Stimulated activated CD4-positive, alpha-beta T cell treated with anti-CD3 and anti-CD28 coated beads, TNF-alpha, amount 100 ng/mL, for 48 hours (primary cell): ENCODE measurements around the gene SKAP1.
"Not testable (repeated sequence)": the region's sequence is repeated elsewhere in the genome, so short reads cannot be mapped to it uniquely, and the experiment has no call there.

Source experiments
- DNase-seq, 3 donors: peaks; one replicate each; pipeline ENCODE4 v3.0.0-alpha.2; 2020; ENCODE audit warnings: low read depth in 3 of 3

SKAP1 gene

DNA sequence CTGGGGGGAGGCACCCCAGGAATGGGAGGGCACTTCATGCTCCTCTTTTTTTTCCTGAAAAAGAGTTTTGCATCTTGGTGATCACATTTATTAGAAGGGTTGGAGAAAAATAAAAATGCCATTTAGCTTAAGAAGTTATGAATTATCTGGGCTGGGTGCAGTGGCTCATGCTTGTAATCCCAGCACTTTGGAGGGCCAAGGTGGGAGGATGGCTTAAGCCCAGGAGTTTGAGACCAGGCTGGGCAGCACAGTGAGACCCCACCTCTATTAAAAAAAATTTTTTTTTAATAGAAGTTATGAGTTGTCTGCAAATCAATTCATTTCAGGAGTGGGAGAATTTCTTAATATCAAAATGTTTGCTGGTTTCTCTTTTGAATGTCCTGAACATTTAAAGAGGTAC lies 219.0 kb downstream of the SKAP1 start:
- no peak for DNase-seq

DNA sequence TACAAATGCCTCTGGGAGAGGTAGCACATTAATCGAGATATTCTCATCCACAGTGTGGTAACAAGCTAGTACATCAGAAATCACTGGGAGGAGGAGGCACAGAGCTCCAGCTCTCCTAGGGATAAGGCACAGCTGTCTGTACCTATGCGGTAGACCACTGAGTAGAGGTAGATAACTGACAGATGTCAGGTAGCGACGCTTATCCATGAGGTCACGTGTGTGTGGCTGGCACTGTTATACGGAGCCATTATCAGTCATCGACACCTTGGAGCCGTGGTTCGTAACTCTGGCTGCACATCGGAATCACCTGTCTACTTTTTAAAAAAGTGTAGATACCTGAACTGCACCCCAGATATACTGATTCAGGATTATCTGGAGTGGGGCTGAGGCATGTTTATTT lies 220.0 kb downstream of the SKAP1 start:
- DNase-seq: no peak

DNA sequence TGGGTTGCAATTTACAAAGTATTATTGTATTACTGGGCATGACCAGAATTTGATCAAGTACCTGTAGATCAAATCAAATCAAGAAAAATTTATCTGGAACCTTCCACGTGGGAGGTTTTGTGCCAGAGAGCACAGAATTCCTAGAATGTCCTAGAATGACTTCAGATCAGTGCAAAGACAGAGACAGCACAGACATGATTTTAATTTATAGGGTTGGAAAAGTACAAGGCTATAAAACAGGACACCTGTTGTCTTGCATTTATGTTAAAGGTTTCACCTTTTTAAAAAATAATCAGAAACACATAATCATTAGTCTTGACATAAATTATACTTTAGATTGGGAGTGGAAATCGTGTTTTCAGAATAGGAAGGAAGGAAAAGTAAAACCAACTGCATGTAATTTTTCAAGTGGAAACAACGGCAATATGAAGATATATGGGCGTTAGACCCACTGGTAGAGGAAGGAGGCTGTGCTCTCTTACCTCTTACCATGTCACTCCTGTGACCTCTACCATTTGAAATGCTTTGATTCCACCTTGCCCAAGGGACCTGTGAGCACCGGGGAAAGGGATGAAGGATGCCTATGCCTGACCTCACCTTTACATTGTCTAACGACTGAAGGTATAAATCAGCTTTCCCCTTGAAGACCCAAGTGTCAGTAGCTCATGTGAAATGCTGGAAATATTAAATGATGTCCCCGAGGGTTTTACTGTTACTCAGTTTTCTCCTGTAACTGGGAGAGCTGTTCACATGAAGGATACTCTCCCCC lies 222.1 kb downstream of the SKAP1 start:
- DNase-seq: no peak

DNA sequence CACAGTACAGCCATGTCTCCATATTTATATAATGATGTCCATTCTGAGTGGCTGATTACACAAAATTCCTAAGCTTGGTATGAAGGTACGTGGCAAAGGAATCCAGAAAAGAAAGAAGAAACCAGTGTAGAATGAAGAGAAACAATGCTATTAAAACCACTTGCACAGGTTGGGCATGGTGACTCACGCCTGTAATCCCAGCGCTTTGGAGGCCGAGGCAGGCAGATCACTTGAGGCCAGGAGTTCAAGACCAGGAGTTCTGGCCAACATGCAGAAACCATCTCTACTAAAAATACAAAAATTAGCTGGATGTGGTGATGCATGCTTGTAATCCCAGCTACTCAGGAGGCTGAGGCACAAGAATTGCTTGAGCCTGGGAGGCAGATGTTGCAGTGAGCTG lies 223.0 kb downstream of the SKAP1 start:
- not testable (repeated sequence) for DNase-seq

DNA sequence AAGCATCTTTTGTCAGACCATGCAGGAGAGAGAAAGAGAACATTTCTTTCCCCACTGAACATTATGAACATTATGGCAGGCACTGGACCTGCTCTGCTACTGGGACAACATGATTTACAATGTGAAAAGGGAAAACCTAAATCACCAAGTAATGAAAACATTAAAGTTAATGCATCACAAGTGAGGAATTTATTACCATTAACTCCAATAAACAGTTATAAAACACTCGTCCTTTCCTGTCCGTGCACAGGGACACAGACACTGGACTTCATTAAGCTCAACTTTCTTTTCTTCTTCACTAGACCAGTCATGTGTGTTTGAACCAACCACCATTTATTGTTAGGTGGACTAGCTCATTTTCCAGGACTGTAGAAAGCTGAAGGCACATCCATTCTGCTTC lies 227.1 kb downstream of the SKAP1 start:
- DNase-seq: no peak

DNA sequence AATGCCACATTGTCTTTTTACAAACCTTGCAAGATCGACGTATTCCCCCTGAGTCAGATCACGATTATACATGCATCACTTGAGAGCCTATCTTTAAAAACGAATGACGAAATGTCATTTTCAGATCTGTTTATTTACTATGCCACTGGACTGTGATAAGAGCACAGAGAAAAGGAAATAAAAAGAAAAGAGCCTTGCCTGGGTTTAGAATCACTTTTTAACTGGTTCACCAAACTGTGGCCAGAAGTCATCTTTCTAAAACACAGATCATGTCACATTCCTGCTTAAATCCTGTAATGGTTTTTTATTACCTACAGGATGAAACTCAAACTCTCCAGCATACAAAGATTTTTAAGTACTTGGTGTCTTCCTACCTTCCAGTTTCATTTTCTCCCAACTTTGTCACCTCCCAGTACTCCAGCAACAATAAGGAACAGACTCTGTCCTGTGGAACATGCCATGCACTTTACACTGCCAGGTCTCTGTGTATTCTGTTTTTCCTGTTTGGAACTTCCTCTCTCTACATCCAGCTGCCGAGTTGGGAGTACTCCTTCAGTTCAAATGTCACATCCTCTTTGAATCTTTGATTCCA lies 231.0 kb downstream of the SKAP1 start:
- DNase-seq: no peak

DNA sequence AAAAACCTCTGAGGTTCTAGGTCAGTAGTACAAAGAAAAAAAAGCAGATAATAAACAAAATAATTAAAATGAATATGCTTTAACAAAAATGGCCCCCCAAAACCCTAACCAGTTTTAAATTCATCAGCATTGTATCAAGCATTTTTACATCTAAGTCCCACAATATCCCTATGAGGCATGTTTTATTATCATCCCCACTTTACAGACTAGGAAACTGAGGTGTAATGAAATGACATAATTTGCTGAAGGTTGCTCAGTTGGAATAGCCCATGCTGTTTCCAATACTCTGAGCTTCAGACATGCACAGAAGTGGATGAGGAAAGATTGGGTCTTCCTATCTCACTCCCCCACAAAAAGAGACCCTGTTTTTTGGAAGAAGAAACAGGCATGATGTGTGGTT lies 234.1 kb downstream of the SKAP1 start:
- no peak for DNase-seq

DNA sequence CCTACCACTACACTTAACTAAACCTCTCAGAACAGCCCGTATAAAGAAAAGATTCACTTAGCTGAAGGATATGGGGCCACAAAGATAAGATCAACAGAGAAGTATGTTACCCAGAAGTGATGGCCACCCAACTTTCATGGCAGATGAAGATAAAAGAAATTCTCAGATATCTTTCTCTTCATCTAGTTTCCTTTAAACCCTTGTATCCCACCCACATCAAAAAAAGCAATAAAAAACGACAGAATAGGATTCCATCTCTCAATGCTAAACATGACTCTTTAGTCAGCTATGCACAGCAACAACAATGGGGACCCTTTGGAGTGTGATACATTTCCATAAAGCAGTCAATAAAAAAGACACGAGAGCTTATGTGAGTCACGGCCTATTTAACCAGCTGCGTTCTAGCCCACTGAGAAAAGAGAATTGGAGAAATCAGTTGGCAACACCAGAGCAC lies 235.9 kb downstream of the SKAP1 start:
- no peak for DNase-seq

DNA sequence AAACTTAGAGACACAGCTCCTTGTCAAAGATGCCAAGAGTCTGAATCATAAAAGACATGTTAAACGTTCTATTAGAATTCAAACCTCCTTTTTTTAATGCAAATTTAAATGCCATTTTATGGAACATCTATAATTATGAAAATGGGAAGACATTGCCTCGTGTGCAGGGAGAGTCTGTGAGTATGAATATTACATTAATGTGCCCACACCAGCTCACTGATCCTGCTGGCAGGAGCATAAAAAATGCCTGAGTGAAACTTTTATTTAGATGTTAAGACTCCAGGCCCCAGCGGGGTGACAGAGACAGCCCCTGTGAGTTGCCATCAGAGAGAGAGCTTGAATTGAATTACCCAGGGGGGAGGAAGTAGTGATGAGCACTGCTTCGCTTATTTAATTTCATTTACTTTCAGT lies 237.7 kb downstream of the SKAP1 start:
- no peak for DNase-seq

DNA sequence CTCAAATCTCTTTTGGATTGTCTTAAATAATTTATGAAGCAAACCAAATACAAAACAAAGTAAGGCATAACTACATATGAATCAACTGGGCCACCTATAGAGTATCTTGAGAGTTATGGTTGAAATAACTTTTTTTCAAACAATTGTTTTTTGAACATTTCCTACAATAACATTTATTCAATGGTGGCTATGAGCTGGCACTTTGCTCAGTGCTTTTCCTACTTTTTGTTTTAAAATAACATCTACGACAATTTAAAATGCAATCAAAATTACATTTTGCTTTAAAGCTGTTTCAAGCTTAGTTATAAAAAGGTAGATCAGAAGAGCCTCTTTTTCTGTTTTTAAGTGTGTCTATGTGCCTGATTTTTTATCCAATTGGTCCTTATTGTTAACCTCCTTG lies 238.7 kb downstream of the SKAP1 start:
- no peak for DNase-seq

DNA sequence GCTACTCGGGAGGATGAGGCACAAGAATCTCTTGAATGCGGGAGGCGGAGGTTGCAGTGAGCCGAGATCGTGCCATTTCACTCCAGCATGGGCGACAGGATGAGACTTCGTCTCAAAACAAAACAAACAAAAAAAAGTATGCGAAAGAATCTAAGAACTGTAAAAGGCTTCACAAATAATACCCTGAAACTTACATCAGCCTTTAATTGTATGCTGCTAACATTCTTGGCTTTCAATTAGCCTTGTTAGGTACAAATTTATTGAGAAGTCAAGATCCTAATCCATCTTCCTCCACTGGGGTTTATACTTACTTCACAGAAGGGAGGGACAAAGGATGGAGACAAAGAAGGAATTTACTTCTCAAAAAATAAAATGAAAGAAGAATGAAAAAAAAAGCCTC lies 239.1 kb downstream of the SKAP1 start:
- no peak for DNase-seq

DNA sequence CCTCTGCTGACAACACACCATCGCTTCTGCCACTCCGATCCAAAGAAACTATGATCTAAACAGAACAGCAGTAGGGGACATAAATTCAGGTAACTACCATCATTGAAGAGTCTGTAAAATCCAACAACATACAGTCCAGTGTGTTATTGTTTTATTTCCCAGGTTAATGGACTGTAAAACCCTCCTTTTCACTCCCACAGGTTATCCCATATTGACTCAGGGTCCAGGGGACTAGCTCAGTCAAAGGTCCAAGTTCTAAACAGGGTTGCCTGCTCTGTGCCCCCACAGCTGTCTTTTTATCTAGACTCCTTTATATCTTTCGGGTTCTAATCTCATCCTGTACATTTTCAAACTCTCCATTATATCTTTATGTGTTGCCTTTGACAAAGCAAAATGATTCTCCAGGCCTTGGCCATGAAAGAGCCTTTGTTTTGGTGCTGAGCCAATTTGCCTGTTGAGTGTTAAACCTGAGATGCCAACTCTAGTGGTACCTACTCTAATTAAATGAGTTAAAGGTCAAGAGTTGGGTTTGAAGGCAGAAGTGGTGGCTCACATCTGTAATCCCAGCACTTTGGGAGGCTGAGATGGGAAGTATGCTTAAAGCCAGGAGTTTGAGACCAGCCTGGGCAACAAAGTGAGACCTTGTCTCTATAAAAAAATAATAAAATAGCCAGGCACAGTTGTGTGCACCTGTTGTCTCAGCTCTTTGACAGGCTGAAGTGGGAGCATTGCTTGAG lies 242.0 kb downstream of the SKAP1 start:
- DNase-seq: no peak

DNA sequence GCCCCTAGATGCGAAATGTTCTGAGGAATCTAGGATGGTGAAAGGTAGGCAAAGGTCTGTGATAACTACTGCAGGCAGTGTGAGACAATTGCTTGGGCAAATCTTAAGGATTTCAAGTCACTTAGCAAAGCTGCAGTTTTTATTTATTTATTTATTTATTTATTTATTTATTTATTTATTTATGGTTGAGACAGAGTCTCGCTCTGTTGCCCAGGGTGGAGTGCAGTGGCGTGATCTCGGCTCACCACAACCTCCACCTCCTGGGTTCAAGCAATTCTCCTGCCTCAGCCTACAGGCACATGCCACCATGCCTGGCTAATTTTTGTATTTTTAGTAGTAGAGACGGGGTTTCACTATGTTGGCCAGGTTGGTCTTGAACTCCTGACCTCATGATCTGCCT lies 243.7 kb downstream of the SKAP1 start:
- DNase-seq: not testable (repeated sequence)

DNA sequence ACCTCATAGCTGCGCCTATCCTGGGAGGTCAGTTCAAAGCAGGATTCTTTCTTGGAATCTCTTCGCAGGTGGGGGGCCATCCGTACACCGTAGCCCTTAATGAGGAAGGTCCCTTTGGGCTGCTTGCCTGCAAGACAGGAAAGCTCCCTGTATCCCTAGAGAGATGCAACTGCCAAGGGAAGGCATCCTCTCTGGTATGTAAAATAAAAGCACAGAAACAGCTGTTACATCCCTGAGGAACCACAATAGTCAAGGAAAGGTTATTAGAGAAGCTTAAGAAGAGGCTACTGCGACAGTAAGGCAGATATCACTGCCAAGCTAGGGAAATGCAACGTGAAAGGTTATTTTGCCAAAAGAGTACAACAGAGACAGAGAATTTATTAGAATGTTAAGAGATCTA lies 245.3 kb downstream of the SKAP1 start:
- no peak for DNase-seq

DNA sequence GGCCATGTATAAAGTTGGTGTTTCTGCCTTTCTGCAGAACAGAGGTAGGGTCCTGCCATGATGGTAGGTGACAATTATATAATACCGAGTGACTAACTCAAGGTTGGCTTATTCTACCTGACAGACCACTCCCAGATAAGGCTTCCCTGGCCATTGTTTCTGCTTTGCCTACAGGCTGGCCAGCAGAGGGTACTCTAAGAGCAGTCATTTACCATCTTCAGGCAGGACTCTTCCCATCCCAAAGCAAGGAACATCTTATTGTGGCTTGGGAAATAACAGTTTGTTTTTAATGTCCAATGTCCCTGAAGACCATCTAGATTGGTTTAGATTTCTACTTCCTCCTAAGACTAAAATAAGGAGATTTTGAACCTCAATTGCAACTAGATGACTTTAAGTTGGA lies 248.4 kb downstream of the SKAP1 start:
- DNase-seq: no peak

DNA sequence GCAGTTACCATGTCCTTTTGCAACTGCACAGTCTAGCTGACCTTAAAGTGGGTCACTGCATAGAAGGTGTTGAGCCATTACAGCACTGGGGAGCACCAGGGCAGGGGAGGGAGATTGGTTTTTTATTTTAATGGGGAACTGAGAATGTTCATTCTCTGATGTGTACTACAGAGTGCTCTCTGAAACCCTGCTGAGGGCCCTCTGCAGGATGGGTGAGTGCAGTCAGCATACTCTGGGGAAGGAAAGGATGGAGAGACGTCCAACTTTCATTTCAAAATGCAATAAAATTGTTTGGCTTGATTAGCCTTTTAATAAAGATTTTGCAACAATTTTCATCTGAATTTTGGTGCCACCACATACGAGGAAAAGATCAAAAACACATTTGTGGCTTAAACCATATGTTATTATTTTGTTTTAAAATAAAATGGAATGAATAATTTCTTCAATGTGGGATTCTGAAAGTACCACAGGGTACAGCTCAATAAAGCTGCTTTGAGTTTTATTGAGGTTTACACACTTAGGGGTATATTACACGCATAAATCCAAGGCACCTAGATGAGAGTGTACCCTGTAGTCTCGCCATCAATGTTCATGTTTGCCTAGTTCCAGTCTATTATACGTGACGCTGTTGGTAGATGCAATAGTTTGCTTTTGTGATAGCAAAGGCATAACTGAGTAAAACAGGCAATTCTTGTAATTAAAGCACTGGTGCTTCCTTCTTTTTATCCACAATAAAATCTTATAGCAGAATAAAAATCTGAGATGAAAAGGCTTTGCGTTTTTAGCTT lies 249.0 kb downstream of the SKAP1 start:
- DNase-seq: no peak

DNA sequence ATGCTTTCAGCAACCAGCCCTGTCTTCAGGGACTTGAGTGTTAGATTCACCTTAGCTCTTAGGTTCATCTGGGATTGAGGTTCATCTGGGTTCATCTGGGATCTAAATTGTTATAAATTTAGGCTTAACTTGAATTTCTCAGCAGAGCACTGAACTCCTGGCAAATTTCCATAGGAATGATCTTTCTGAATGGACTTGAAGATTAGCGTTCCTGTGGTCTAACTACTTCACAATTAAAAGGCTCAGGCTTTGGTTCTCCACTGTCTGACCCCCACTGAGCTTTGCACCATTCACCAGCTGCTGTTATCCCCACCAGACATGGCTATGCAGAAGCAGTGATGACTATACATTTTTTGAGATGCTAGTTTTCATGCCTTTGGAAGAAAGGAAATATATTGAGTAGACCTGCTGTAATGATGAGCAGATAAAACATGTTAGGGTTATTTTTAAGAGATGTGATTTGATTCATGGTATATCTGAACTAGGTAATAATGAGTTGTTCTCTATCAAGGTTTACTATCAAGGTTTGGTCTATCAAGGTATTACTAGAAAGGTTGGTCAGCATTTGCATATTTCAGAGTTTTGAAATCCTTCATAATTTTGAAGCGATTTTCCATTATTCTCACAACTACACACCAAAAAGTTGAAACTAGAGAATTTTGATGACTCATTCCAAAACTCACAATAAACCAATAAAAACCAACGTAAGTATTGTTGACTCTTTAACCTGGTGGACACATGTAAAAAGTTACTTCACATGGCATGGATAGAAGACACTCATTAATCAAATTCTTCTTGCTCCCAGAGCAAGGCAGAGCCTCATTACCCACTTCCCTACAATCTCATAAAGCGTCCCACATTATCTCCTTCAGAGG lies 250.7 kb downstream of the SKAP1 start:
- no peak for DNase-seq

DNA sequence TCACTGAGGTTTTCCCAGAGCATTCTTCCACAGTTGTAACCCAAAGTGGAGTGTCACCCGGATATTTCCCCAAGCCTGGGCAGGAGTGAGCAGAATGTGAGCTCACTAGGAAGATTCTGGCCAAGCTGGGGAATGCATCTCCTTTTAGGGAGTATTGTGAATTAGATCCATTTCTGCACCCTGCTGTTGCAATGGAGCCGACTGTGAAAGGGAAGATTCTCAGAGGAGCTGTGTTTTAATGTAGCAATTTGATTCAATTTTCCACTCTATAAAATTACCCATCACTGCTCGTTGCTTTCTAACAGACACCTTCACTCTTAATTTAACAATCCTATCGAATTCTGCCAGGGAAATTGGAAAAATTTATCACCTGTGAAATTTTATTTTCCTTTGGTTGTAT lies 251.7 kb downstream of the SKAP1 start:
- no peak for DNase-seq

DNA sequence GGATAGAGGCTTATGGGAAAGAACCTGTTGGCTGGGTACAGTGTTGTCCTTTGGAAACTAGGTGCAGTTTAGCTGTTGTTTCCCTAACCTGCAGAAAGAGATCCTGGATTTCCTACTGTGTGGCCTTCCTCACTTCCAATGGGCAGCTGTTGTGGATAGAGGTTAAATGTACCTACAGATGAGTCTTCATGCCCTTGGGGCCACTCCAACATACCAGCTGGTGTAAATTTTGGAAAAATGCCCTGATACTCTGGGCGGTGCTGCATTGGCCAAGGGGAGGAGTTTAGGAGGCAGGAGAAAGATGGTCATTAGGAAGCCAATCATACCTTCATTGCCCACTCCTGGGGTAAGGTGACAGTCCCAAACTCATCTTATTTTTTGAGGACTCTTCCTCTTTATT lies 252.2 kb downstream of the SKAP1 start:
- no peak for DNase-seq

DNA sequence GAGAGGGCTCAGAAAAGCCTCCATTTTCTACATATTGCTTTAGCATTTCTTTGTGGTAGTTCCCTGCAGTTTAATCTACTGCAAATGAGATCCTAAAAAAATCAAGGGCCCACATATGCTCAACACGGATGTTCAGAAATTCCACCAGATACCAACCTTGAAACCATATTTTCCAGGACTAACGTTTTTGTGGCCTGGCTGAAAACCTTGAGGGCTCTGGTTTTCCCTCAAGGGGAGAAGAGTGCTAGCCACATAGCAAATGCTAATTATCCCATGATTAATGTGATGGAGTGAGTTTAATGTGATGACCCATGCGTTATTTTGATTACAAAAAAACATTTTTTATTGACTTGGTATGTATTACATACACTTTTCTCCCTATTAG lies 253.6 kb downstream of the SKAP1 start:
- no peak for DNase-seq
